ENCODE data around the gene C14orf119.
A peak's percentile ranks its signal among the peaks of the same experiment; 100 is the strongest.

Gene C14orf119, protein sequence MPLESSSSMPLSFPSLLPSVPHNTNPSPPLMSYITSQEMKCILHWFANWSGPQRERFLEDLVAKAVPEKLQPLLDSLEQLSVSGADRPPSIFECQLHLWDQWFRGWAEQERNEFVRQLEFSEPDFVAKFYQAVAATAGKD

GRCh38 chr14:23095196-23096108, at the start of gene C14orf119:
Gene C14orf119 (plus strand): TSS chr14:23095505. CDS start chr14:23097659, 2,154 bp downstream.
- DNase-seq (ENCODE audit: extremely low read depth, low read depth): peak; percentile 98
- TF ChIP-seq, protein P1, sequence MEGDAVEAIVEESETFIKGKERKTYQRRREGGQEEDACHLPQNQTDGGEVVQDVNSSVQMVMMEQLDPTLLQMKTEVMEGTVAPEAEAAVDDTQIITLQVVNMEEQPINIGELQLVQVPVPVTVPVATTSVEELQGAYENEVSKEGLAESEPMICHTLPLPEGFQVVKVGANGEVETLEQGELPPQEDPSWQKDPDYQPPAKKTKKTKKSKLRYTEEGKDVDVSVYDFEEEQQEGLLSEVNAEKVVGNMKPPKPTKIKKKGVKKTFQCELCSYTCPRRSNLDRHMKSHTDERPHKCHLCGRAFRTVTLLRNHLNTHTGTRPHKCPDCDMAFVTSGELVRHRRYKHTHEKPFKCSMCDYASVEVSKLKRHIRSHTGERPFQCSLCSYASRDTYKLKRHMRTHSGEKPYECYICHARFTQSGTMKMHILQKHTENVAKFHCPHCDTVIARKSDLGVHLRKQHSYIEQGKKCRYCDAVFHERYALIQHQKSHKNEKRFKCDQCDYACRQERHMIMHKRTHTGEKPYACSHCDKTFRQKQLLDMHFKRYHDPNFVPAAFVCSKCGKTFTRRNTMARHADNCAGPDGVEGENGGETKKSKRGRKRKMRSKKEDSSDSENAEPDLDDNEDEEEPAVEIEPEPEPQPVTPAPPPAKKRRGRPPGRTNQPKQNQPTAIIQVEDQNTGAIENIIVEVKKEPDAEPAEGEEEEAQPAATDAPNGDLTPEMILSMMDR (IDR thresholded peaks at IDR 0.05; ENCODE audit: low read depth, low read length): no peak

GRCh38 chr14:23047034-23047634, 48.2 kb upstream of the C14orf119 start:
- TF ChIP-seq, protein P1 (IDR thresholded peaks at IDR 0.05; ENCODE audit: low read depth, low read length): no peak
- DNase-seq (ENCODE audit: extremely low read depth, low read depth): no peak

GRCh38 chr14:23047751-23048693, 47.3 kb upstream of the C14orf119 start:
- no peak for DNase-seq (ENCODE audit: extremely low read depth, low read depth)
- TF ChIP-seq, protein P1 (IDR thresholded peaks at IDR 0.05; ENCODE audit: low read depth, low read length): no peak

DNA sequence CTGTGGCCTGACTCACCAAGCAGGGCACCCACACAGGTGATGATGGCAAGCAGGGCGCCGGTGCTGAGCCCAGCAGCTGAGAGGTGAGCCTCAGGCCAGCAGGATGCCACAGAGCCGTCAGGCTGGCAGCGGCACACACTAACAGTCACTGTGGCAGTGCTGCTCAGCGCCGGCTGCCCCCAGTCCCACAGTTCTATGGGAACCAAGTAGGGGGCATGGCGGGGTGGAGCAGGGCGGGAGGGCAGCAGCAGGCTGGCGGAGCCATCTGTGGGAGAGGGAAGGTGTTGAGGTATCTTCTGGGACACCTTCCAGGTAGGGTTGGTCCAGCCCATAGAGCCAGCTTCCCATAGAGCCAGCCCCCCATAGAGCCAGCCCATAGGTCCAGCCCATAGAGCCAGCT, 46.3 kb upstream of the C14orf119 start:
- DNase-seq (ENCODE audit: extremely low read depth, low read depth): no peak
- TF ChIP-seq, protein P1 (IDR thresholded peaks at IDR 0.05; ENCODE audit: low read depth, low read length): no peak

DNA sequence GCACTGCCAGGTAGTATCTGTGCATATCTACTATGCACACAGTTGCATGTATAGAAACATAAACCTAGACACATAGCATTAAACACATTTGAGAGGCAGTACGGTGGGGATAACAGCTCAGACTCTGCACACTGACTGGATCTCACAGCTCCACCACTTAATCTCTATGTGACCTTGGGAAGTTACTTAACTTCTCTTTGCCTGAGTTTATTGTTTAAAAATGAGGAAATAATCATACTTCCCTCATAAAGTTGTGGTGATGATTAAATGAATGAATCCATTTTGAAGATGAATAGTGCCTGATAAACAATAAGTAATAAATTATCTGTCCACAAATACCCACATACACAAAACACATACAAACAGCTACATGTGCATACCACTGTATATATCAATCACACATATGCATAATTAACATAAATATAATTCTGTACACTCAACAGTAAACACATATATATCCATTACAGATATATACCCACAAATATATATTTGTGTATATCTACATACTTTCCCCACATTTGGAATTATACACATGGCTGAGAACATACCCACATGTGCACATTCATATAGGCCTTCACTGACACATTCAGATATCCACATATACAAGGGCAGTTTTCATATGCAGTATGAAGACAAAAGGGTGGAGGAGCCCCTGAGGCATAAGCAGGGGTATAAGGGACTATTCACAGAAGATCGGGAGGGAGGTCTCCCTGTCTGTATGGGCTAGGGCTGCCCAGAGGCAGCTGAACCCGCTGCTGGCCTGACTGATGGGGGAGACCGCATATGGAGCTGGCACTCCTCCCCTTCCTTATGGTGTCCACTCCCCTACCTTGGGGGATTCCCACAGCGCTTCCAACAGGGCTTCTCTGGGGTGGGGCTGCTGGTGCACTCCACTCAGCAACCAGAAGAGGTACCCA, 43.9 kb upstream of the C14orf119 start:
- DNase-seq (ENCODE audit: extremely low read depth, low read depth): no peak
- TF ChIP-seq, protein P1 (IDR thresholded peaks at IDR 0.05; ENCODE audit: low read depth, low read length): no peak

GRCh38 chr14:23052182-23052623, 43.1 kb upstream of the C14orf119 start:
- TF ChIP-seq, protein P1 (IDR thresholded peaks at IDR 0.05; ENCODE audit: low read depth, low read length): no peak; the same call in 1 of the 2 replicates
- DNase-seq (ENCODE audit: extremely low read depth, low read depth): no peak
